K562 (cell line): ENCODE results near the gene CHMP3. TPM values are rescaled to one million over a fixed set of nuclear protein-coding genes. Genes with fewer than 3 reads are reported as not detected.

ENCODE experiments used
- ATAC-seq: fragments of 200-7000 bp; cut with Tn5 transposase; 3 replicates; pipeline ENCODE4 v1.9.1; 2020; ENCODE audit warnings: moderate library complexity
- BruUV-seq: library from RNA; stranded (reverse); fragments of 400-500 nt; replicated peaks from 2 replicates; lab custom pipeline; 2021; lab: Mats Ljungman, UMichigan
- CTCF ChIA-PET: fragments of 300-600 bp; formaldehyde crosslinking; extraction: SDS; loops from one replicate; lab custom pipeline; 2021; ENCODE audit warnings: low intra/inter-chr PET ratio; lab: Yijun Ruan, JAX
- POLR2A ChIA-PET: fragments of 300-600, 350-650 bp; sonication (Branson Sonifier 250); formaldehyde crosslinking; extraction: SDS; loops from one replicate; lab custom pipeline; 2021; ENCODE audit warnings: antibody characterized with exemption, inconsistent platforms; lab: Yijun Ruan, JAX
- DNase-seq, 4 experiments: peaks; one replicate each; pipeline versions ENCODE4 v3.0.0 to v3.0.0-alpha.2; 2011 to 2018; ENCODE audit warnings: low spot score in 3 of 4, mixed read lengths in 3 of 4; ENCODE audit errors: extremely low read depth in 1 of 4
- FAIRE-seq: peaks from 2 replicates; lab custom pipeline; 2011; peaks lifted over from hg19 to GRCh38; lab: Jason Lieb, UNC
- H2AFZ ChIP-seq: 2 replicates; pipeline ENCODE4 v1.6.0; 2011; ENCODE audit warnings: low read depth, low read length, control low read depth, inconsistent platforms
- H3K27ac ChIP-seq: fragments of 200-600 bp; 3 replicates; pipeline ENCODE4 v1.8.0; 2011; ENCODE audit warnings: low read depth, mild to moderate bottlenecking, control low read depth, inconsistent platforms, low read length, moderate library complexity, mixed read lengths; ENCODE audit errors: extremely low read depth
- H3K27me3 ChIP-seq, 2 experiments: fragments of 300-600 bp in 1 of 2; 2 replicates in 1 of 2; 3 replicates in 1 of 2; pipeline versions ENCODE4 v1.6.0 to v1.8.0; 2011; ENCODE audit warnings: inconsistent platforms in 2 of 2, low read length in 2 of 2, mild to moderate bottlenecking in 1 of 2, mixed read lengths in 1 of 2, moderate library complexity in 1 of 2; ENCODE audit not compliant: control insufficient read depth in 2 of 2, insufficient read depth in 2 of 2
- H3K36me3 ChIP-seq: fragments of 300-600 bp; 3 replicates; pipeline ENCODE4 v1.8.0; 2011; ENCODE audit warnings: mild to moderate bottlenecking, low read length, inconsistent platforms; ENCODE audit not compliant: control insufficient read depth, insufficient read depth
- H3K4me1 ChIP-seq, 2 experiments: fragments of 200-600 bp in 1 of 2; replicated peaks in 1 of 2; 2 replicates in 1 of 2; 3 replicates in 1 of 2; pipeline versions ENCODE4 v1.5.1 to v1.8.0; 2011; ENCODE audit warnings: inconsistent platforms in 2 of 2, low read length in 2 of 2, mild to moderate bottlenecking in 1 of 2, mixed read lengths in 1 of 2, moderate library complexity in 1 of 2; ENCODE audit not compliant: control insufficient read depth in 2 of 2, insufficient read depth in 2 of 2
- H3K4me2 ChIP-seq: 2 replicates; pipeline ENCODE4 v1.6.1; 2011; ENCODE audit warnings: low read length, control low read depth, inconsistent platforms, mixed read lengths; ENCODE audit not compliant: insufficient read depth
- H3K4me3 ChIP-seq: fragments of 200-600 bp; sonication (generic), shearing (Covaris generic); 2 replicates; pipeline ENCODE4 v1.5.1; 2016; ENCODE audit warnings: control low read depth, inconsistent platforms
- H3K79me2 ChIP-seq: fragments of 200-600 bp; 3 replicates; pipeline ENCODE4 v1.8.0; 2011; ENCODE audit warnings: low read length, inconsistent platforms; ENCODE audit not compliant: control insufficient read depth, insufficient read depth
- H3K9ac ChIP-seq, 2 experiments: 2 replicates each; pipeline versions ENCODE4 v1.6.0 to v1.6.1; 2011; ENCODE audit warnings: low read depth in 2 of 2, low read length in 2 of 2, control low read depth in 1 of 2, inconsistent platforms in 1 of 2, mild to moderate bottlenecking in 1 of 2, mixed read lengths in 1 of 2; ENCODE audit not compliant: insufficient read depth in 1 of 2
- H3K9me1 ChIP-seq: one replicate; pipeline ENCODE4 v1.6.0; 2011; ENCODE audit warnings: inconsistent platforms, mild to moderate bottlenecking, low read length, moderate library complexity; ENCODE audit not compliant: control insufficient read depth, insufficient read depth
- H3K9me3 ChIP-seq: replicated peaks from 2 replicates; pipeline ENCODE4 v1.5.1; 2011; ENCODE audit warnings: low read depth, low read length, inconsistent platforms; ENCODE audit not compliant: control insufficient read depth, insufficient read depth
- H4K20me1 ChIP-seq: replicated peaks from 2 replicates; pipeline ENCODE4 v1.6.1; 2011; ENCODE audit warnings: low read length, inconsistent platforms, mixed read lengths; ENCODE audit not compliant: control insufficient read depth, insufficient read depth
- CREB5 ChIP-seq: fragments of 250-450 bp; sonication (Bioruptor Pico); IDR thresholded peaks from 2 replicates; pipeline ENCODE4 v1.5.0; 2020; ENCODE audit warnings: mild to moderate bottlenecking
- FOXA3 ChIP-seq, 2 experiments: fragments of 450-650 bp in 1 of 2; sonication (generic) in 1 of 2; formaldehyde crosslinking; IDR thresholded peaks in 1 of 2; conservative IDR thresholded peaks in 1 of 2; 2 replicates each; pipeline versions ENCODE4 v1.4.0 to v1.8.0; 2020 to 2022; ENCODE audit warnings: mild to moderate bottlenecking in 2 of 2, missing genetic modification reagents in 1 of 2
- GATAD2A ChIP-seq: fragments of 450-650 bp; IDR thresholded peaks from 2 replicates; pipeline ENCODE4 v1.6.1; 2017
- POLR2AphosphoS5 ChIP-seq: IDR thresholded peaks from 2 replicates; pipeline ENCODE4 v1.6.1; 2011; ENCODE audit warnings: mild to moderate bottlenecking, low read depth, low read length, moderate library complexity; ENCODE audit not compliant: control insufficient read depth, insufficient read depth
- SMARCA4 ChIP-seq: fragments of 450-650 bp; IDR thresholded peaks from 2 replicates; pipeline ENCODE4 v1.6.1; 2016
- WGBS: fragments of 100-300 bp; shearing (Covaris generic); methylation state at CpG from one replicate; pipeline ENCODE4 v1.1.6; 2016; ENCODE audit warnings: low coverage, mixed read lengths; ENCODE audit not compliant: insufficient coverage; ENCODE audit errors: missing lambda C conversion rate; 5-methylcytosine and 5-hydroxymethylcytosine counted together
- in situ Hi-C: fragments of 300-500 bp; cut with MboI; formaldehyde crosslinking; loops from 4 replicates; pipeline ENCODE4 v1.15.0; 2018; ENCODE audit warnings: inconsistent platforms, mixed read lengths
- intact Hi-C: fragments of 100-400 bp; cut with micrococcal nuclease; formaldehyde crosslinking; loops from 2 replicates; pipeline ENCODE4 v1.14.2; 2022
- polyA plus RNA-seq, 8 experiments: library from polyadenylated mRNA; depleted of rRNA in 4 of 8; stranded (reverse) in 5 of 8; unstranded in 3 of 8; fragments of >200 nt; fragmentation: Nextera tagmentation in 2 of 8; fragmentation: Illumina TruSeq in 1 of 8; extraction: Ambion mirVana in 2 of 8; extraction: Trizol in 1 of 8; gene quantifications; 2 replicates each; pipeline versions ENCODE4 v1.2.1 to v1.2.3, GENCODE V29; 2011 to 2014; ENCODE audit warnings: inconsistent platforms in 1 of 8, missing spikeins in 1 of 8
- total RNA-seq, 7 experiments: library from RNA; depleted of rRNA in 6 of 7; stranded (reverse); fragments of >200 nt in 6 of 7; fragmentation: Illumina TruSeq in 2 of 7; extraction: Trizol in 2 of 7; gene quantifications; 2 replicates each; pipeline versions ENCODE4 v1.2.1 to v1.2.3, GENCODE V29; 2011 to 2021; ENCODE audit warnings: low replicate concordance in 1 of 7

Gene CHMP3
- total and polyA plus RNA-seq, 9 of the 15 experiments (the other 6 are each of a cell fraction or from before 2014, with no cell fraction given) = 20.6 to 52.5 (median 31.7) TPM

- Histone ChIP-seq H3K36me3 (peaks cover 14% of the 10 kb centered on the region; the same call in 2 of the 3 replicates), H3K4me1 (no peaks in the 10 kb centered on the region)
- FAIRE-seq = no peak
- ChIA-PET POLR2A (interaction anchor here (0.7 to 1.3 kb wide), 4 partner anchors 8 to 38 kb away, joined by 3 to 4 read pairs (median 4); no protein-coding TSS in a partner anchor), CTCF (no interaction called here)
- intact Hi-C loops = no loop called here
- TF ChIP-seq POLR2AphosphoS5 = no peak
- TF ChIP-seq CREB5 (CRISPR knock-in tag) = no peak
- TF ChIP-seq, all 486 proteins: peak for 0
- BruUV-seq = no TSS peak
- Histone ChIP-seq H2AFZ (no peak overlapping the region), H3K9me3 (no peaks in the 10 kb centered on the region), H3K4me3 (no peak overlapping the region), H3K9ac (no peak overlapping the region), H3K27ac (no peak overlapping the region), H3K4me2 (no peak overlapping the region), H3K79me2 (no peaks in the 10 kb centered on the region), H3K9me1 (no peaks in the 10 kb centered on the region), H3K27me3 (no peaks in the 10 kb centered on the region), H4K20me1 (no peaks in the 10 kb centered on the region; the same call in 1 of the 2 replicates)
- ATAC-seq (no peak), DNase-seq (no peak)
- WGBS = 81% methylated on average over 4 of the region's 4 CpGs
- in situ Hi-C loops = no loop called here
Measured at GRCh38 chr2:86510436-86510933, 52.8 kb downstream of the CHMP3 start.

- no peak overlapping the region for H3K9ac ChIP-seq
- no peaks in the 10 kb centered on the region for H3K4me1 ChIP-seq
- no peak overlapping the region for H3K4me2 ChIP-seq
- TF ChIP-seq FOXA3 (CRISPR knock-in tag; conservative IDR thresholded peaks at IDR 0.05 in 1 of 2, IDR thresholded peaks at IDR 0.05 in 1 of 2) (no peak), GATAD2A (no peak), SMARCA4 (no peak)
- intact Hi-C loops = no loop called here
- ChIA-PET CTCF (no interaction called here), POLR2A (interaction anchor here (0.7 kb wide), 1 partner anchor 19 kb away, joined by 3 read pairs; no protein-coding TSS in a partner anchor)
- no peaks in the 10 kb centered on the region for H3K27me3 ChIP-seq
- in situ Hi-C loops = no loop called here
- no TSS peak for BruUV-seq
- 82% methylated on average over 7 of the region's 7 CpGs for WGBS
- DNase-seq = no peak
- H3K79me2 ChIP-seq = no peaks in the 10 kb centered on the region
- H3K9me3 ChIP-seq = no peaks in the 10 kb centered on the region
- H4K20me1 ChIP-seq = no peaks in the 10 kb centered on the region; the same call in 1 of the 2 replicates
- no peaks in the 10 kb centered on the region for H3K9me1 ChIP-seq
- no peak for ATAC-seq
- H3K27ac ChIP-seq = no peak overlapping the region
- H3K4me3 ChIP-seq = no peak overlapping the region
- no peak for FAIRE-seq
- no peak overlapping the region for H2AFZ ChIP-seq
- peaks cover 14% of the 10 kb centered on the region; the same call in 2 of the 3 replicates for H3K36me3 ChIP-seq
Measured at GRCh38 chr2:86507600-86507999, 55.6 kb downstream of the CHMP3 start.
